Adrenal gland (tissue), 12 donors: ENCODE results near the gene TMEM245. TPM values are rescaled to one million over a fixed set of nuclear protein-coding genes. Genes with fewer than 3 reads are reported as not detected.

Experiments used
- DNase-seq, 7 donors: peaks; one replicate each; pipeline ENCODE4 v3.0.0-alpha.2; 2019 to 2020
- H3K27ac ChIP-seq, 5 donors: fragments of 200-600 bp; sonication (generic) in 4 of 5; 1 replicate in 3 of 5; 2 replicates in 2 of 5; pipeline versions ENCODE4 v1.5.1 to v1.8.0; 2016 to 2020; ENCODE audit warnings: mild to moderate bottlenecking in 1 of 5
- H3K27me3 ChIP-seq: fragments of 200-600 bp; 2 replicates; pipeline ENCODE4 v1.8.0; 2021
- H3K36me3 ChIP-seq, 2 donors: fragments of 200-600 bp; replicated peaks in 1 of 2; 1 replicate in 1 of 2; 2 replicates in 1 of 2; pipeline versions ENCODE4 v1.5.1 to v1.8.0; 2018 to 2022
- H3K4me1 ChIP-seq, 2 donors: fragments of 200-600 bp; replicated peaks in 1 of 2; 1 replicate in 1 of 2; 2 replicates in 1 of 2; pipeline versions ENCODE4 v1.5.1 to v1.8.0; 2018 to 2021
- H3K4me3 ChIP-seq, 4 donors: fragments of 200-600 bp; sonication (generic) in 3 of 4; one replicate each; pipeline ENCODE4 v1.5.1; 2016 to 2018
- H3K9me3 ChIP-seq, 3 donors: fragments of 200-600 bp; sonication (generic) in 1 of 3; replicated peaks in 1 of 3; 1 replicate in 2 of 3; 2 replicates in 1 of 3; pipeline versions ENCODE4 v1.5.1 to v1.8.0; 2016 to 2021
- POLR2A ChIP-seq, 2 donors: fragments of 450-650 bp; IDR thresholded peaks; one replicate each; pipeline ENCODE4 v1.6.1; 2017; ENCODE audit warnings: antibody characterized with exemption in 2 of 2, mild to moderate bottlenecking in 2 of 2, moderate library complexity in 1 of 2
- WGBS, 4 donors: extraction: QIAGEN DNeasy Blood & Tissue Kit in 2 of 4; methylation state at CpG; one replicate each; pipeline versions ENCODE4 v1.1.5 to v1.1.7; 2013 to 2017; 5-methylcytosine and 5-hydroxymethylcytosine counted together
- intact Hi-C, 2 donors: fragments of 100-400 bp; cut with DNase I; formaldehyde crosslinking; loops; one replicate each; pipeline versions ENCODE4 v1.14.1 to v1.15.0; 2022 to 2023
- polyA plus RNA-seq, 3 donors: library from polyadenylated mRNA; stranded (reverse); fragments of 200-250 nt in 2 of 3; fragments of 350-450 nt in 1 of 3; fragmentation: Illumina TruSeq in 1 of 3; extraction: RNeasy Lipid Tissue Mini Kit (QIAGEN cat#74804) in 1 of 3; gene quantifications; one replicate each; pipeline ENCODE4 v1.2.3, GENCODE V29; 2013 to 2014
- total RNA-seq, 9 donors: library from RNA; depleted of rRNA in 4 of 9; stranded (reverse); fragments of >200 nt in 4 of 9; fragments of 120-200 nt in 1 of 9; fragmentation: NEBNext Ultra II Directional in 1 of 9; extraction: Animal tissue kit (Norgen Biotek cat#: 25700) in 1 of 9; gene quantifications; one replicate each; pipeline versions ENCODE4 v1.1.0 to v1.2.4, GENCODE V29; 2013 to 2023
- TF ChIP-seq, protein P1 (sequence below), 6 experiments: fragments of 450-650 bp in 4 of 6; fragments of 200-600 bp in 2 of 6; sonication (generic) in 1 of 6; IDR thresholded peaks; 1 replicate in 5 of 6; 2 replicates in 1 of 6; pipeline versions ENCODE4 v1.5.1 to v1.8.0; 2016 to 2021; ENCODE audit warnings: antibody characterized with exemption in 6 of 6, mild to moderate bottlenecking in 2 of 6, moderate library complexity in 1 of 6
- donor health status: healthy with polysubstance abuse.
- donor health status: Bipolar disorder and iron deficiency.
- donor health status: DM: yes; HTN: yes; CAD: no.
- donor health status: DM: no; HTN: no; CAD: no.
- donor health status: DM: no; HTN: no; CAD: no.
- donor health status: DM: yes; HTN: yes; CAD: no.

TMEM245 gene
- total and polyA plus RNA-seq, 12 donors = 23.6 to 363 (median 143) TPM

DNA sequence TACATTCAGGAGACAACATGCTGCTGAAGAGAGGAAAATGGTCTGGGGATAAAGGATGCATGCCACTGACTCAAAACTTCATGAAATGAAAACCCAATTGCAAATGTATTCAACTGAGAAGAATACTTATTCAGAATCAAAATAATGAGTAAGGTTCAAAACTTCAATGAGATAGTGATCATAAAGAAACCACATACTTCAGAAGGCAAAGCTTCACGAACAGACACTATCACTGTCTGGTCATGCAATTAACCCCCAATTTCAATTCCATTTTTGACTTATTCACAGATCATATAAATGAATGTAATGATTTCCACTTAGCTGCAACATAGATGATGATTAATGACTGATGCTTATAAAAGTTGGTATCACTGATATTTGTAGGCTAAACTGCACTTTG lies 73.4 kb downstream of the TMEM245 start:
- Histone ChIP-seq H3K4me3 (no peak overlapping the region), H3K36me3 (peaks cover 0 to 58% of the 10 kb centered on the region in 2 donors), H3K9me3 (no peaks in the 10 kb centered on the region), H3K4me1 (no peaks in the 10 kb centered on the region), H3K27me3 (no peaks in the 10 kb centered on the region), H3K27ac (no peak overlapping the region)
- intact Hi-C loops = no loop called here
- DNase-seq = no peak
- TF ChIP-seq, protein P1, sequence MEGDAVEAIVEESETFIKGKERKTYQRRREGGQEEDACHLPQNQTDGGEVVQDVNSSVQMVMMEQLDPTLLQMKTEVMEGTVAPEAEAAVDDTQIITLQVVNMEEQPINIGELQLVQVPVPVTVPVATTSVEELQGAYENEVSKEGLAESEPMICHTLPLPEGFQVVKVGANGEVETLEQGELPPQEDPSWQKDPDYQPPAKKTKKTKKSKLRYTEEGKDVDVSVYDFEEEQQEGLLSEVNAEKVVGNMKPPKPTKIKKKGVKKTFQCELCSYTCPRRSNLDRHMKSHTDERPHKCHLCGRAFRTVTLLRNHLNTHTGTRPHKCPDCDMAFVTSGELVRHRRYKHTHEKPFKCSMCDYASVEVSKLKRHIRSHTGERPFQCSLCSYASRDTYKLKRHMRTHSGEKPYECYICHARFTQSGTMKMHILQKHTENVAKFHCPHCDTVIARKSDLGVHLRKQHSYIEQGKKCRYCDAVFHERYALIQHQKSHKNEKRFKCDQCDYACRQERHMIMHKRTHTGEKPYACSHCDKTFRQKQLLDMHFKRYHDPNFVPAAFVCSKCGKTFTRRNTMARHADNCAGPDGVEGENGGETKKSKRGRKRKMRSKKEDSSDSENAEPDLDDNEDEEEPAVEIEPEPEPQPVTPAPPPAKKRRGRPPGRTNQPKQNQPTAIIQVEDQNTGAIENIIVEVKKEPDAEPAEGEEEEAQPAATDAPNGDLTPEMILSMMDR (IDR thresholded peaks at IDR 0.05) = no peak
- no peak for TF ChIP-seq POLR2A (IDR thresholded peaks at IDR 0.05)
- WGBS, 4 donors = 85 to 96% (median 94%) methylated on average over 1 of the region's 1 CpG

DNA sequence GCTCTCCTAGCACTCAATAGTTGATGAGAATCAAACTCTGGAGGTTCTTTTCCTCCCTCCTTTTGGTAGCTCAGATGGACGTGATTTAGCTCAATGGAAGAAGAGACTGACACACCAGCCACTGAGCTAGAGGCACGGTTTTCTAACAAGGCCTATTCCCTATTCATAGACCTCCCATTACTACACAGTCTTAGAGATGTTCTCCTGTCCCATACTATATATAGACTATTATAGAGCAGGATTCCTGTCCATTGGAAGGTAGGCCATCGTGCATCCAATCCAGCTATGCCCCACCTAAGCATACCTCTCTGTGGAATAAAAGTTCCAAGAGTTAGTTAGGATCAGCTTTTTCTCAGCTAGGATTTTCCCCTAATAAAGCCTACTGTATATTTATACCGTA lies 76.2 kb downstream of the TMEM245 start:
- intact Hi-C loops = no loop called here
- no peak for DNase-seq
- H3K27ac ChIP-seq = no peak overlapping the region
- peaks cover 0 to 37% of the 10 kb centered on the region in 2 donors for H3K36me3 ChIP-seq
- H3K4me3 ChIP-seq = no peak overlapping the region
- peaks cover 0 to 11% of the 10 kb centered on the region in 2 donors for H3K4me1 ChIP-seq
- WGBS, 4 donors = 96 to 100% (median 98%) methylated on average over 4 of the region's 4 CpGs
- no peaks in the 10 kb centered on the region for H3K27me3 ChIP-seq
- no peaks in the 10 kb centered on the region for H3K9me3 ChIP-seq
- no peak for TF ChIP-seq POLR2A (IDR thresholded peaks at IDR 0.05)
- TF ChIP-seq, protein P1 (IDR thresholded peaks at IDR 0.05) = no peak

DNA sequence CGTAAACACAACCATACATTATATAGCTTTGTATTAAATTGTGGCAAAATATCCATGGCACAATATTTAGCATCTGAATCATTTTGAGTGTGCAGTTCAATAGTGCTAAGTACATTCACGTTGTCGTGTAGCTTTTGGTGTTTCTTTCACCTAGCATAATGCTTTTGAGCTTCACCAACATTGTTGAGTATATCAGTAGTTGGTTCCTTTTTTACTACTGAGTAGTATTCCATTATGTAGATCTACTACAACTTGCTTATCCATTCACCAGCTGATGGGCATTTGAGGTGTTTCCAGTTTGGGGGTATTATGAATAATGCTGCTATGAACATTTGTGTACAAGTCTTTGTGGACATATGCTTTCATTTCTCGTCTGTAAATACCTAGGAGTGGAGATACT lies 79.2 kb downstream of the TMEM245 start:
- Histone ChIP-seq H3K9me3 (no peaks in the 10 kb centered on the region), H3K27ac (no peak overlapping the region), H3K36me3 (peaks cover 0 to 7% of the 10 kb centered on the region in 2 donors), H3K27me3 (no peaks in the 10 kb centered on the region), H3K4me3 (no peak overlapping the region), H3K4me1 (peaks cover 11 to 38% of the 10 kb centered on the region in 2 donors)
- TF ChIP-seq, protein P1 (IDR thresholded peaks at IDR 0.05) = no peak
- no peak for TF ChIP-seq POLR2A (IDR thresholded peaks at IDR 0.05)
- 97 to 99% (median 98%) methylated on average over 4 of the region's 4 CpGs for WGBS, 4 donors
- no peak for DNase-seq
- intact Hi-C loops = no loop called here

DNA sequence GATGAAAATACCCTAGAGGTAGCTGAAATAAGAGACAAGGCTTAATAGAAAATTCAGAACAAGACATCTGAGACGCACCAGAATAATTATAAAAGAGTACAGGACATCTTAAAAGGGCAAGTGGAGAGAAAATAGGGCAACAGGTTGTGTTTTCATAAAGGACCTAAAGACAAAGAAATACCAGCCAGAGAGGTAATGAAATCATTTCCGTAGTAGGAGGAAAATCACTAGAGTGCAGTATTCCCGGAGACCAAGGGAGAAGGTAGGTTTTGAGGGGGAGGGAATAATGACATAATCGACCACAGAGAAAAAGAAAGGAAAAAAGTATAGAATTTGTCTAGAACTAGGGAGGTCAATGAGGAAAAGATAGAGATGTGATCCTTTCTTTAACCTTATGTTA lies 80.2 kb downstream of the TMEM245 start:
- Histone ChIP-seq H3K27ac (peak overlapping the region in 2 of 5 donors; percentile 1 to 35), H3K4me1 (peaks cover 11 to 48% of the 10 kb centered on the region in 2 donors), H3K27me3 (no peaks in the 10 kb centered on the region), H3K4me3 (no peak overlapping the region), H3K9me3 (no peaks in the 10 kb centered on the region), H3K36me3 (no peaks in the 10 kb centered on the region)
- TF ChIP-seq, protein P1 (IDR thresholded peaks at IDR 0.05) = no peak
- no peak for TF ChIP-seq POLR2A (IDR thresholded peaks at IDR 0.05)
- no peak for DNase-seq
- intact Hi-C loops = no loop called here
- WGBS, 4 donors = 82 to 93% (median 87%) methylated on average over 4 of the region's 4 CpGs
